ENCODE data around the gene VPS37D. TPM values are rescaled to one million over a fixed set of nuclear protein-coding genes. Genes with fewer than 3 reads are reported as not detected.
A peak's percentile ranks its signal among the peaks of the same experiment; 100 is the strongest.
"Not testable (repeated sequence)": the region's sequence is repeated elsewhere in the genome, so short reads cannot be mapped to it uniquely, and the experiment has no call there.

The VPS37D gene
- total and polyA plus RNA-seq, 5 donors, result 1.6 to 2.5 (median 2.1) TPM

DNA sequence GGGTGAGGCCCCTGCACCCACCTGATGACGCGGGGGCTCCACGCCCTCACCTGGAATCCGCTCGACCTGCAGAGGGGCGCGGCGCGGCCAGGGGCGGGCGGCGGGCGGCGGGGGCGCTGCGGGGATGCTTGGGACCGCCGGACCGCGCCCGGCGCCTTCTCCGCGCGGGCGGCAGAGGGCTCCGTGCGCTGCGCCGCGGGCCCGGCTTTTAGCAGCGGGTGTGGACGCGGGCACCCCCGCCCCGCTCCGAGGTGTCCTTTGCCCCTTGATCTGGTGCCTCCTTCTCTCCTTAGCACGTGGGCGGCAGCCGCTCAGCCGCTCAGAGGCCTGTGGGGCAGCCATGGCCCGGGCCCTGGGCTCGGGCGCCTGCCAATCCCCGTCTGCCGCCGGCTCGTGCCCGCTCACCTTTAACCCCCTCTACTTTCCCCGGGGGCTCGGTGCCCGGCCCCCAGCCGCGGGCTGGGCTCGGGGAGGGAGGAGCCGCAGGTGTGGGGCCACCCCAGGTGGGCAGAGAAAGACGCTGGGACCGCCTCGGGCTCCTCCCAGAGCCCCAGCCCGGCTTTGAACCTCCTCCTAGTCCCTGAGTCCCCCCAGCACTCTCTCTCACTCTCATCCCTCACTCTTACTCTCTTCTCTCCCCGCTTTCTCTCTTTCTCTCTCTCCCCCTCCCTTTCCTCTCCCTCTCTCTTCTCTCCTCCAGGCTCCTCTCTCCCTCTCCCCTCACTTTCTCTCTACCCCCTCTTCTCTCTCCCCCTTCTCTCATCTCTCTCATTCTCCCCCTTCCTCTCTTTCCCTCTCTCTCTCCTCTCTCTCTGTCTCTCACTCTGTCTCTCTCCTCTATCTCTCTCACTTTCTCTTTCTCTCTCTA lies 19.7 kb upstream of the VPS37D start:
- Histone ChIP-seq H3K9me3 (ENCODE audit: control insufficient read depth, low read length) (no peaks in the 10 kb centered on the region), H3K4me1 (ENCODE audit: control insufficient read depth, insufficient read depth, low read length) (no peaks in the 10 kb centered on the region), H3K27me3 (ENCODE audit: control insufficient read depth, insufficient read depth) (no peaks in the 10 kb centered on the region), H3K27ac (ENCODE audit: low read length) (no peak overlapping the region), H3K4me3 (ENCODE audit: low read length) (peak overlapping the region; percentile 60)
- intact Hi-C loops (cut with DNase I), result no loop called here
- peak; percentile 37 to 57 for ATAC-seq
- peak in 1 of 3 donors; percentile 18 for DNase-seq
- WGBS, result 1% methylated on average over 61 of the region's 62 CpGs

DNA sequence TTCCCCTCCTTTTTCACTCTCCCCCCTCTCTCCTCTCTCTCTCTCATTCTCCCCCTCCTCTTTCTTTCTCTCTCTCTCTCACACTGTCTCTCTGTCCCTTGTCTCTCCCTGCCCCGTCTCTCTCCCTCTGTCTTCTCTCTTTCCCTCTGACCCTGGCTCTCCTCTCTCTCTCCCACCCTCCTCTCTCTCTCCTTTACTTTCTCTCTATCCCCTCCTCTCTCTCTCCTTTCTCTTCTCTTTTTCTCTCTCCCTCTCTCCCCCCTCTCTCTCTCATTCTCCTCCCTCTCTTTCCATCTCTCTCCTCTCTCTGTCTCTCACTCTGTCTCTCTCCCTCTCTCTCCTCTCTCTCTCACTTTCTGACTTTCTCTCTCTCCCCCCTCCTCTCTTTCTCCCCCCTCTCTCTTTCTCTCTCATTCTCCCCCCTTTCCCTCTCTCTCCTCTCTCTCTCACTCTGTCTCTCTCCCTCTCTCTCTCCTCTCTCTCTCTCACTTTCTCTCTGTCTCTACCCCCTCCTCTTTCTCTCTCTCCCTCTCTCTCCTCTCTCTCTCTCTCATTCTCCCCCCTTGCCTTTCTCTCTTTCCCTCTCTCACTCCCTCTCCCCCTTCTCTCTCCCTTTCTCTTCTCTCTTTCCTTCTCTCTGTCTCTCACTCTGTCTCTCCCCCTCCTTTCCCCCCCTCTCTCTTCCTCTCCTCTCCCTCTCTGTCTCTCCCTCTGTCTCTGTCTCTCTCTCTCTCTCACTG lies 18.9 kb upstream of the VPS37D start:
- DNase-seq (no peak), ATAC-seq (no peak)
- 44% methylated on average over 1 of the region's 1 CpG for WGBS
- intact Hi-C loops (cut with DNase I), result no loop called here
- no peak overlapping the region for H3K4me3 ChIP-seq (ENCODE audit: low read length)
- H3K4me1 ChIP-seq (ENCODE audit: control insufficient read depth, insufficient read depth, low read length), result no peaks in the 10 kb centered on the region
- no peak overlapping the region for H3K27ac ChIP-seq (ENCODE audit: low read length)
- H3K27me3 ChIP-seq (ENCODE audit: control insufficient read depth, insufficient read depth), result no peaks in the 10 kb centered on the region
- no peaks in the 10 kb centered on the region for H3K9me3 ChIP-seq (ENCODE audit: control insufficient read depth, low read length)

DNA sequence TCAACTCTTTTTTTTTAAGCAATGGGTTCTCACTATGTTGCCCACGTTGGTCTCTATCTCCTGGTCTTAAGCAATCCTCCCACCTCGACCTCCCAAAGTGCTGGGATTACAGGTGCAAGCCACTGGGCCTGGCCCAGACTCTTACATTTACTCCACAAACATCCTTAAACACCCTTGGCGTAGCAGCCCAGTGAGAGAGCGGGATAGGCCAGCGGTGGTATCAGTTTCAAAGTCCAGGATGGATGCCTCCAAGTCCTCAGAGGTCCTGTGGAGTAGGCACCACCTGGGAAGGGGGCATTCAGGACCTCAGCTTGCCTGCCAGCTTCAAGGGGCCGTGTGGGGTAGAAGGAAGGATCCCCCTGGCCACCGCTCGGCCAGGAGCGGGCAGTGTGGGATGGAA lies 18.1 kb upstream of the VPS37D start:
- DNase-seq (no peak), ATAC-seq (no peak)
- intact Hi-C loops (cut with DNase I), result no loop called here
- no peak overlapping the region for H3K27ac ChIP-seq (ENCODE audit: low read length)
- H3K4me1 ChIP-seq (ENCODE audit: control insufficient read depth, insufficient read depth, low read length), result no peaks in the 10 kb centered on the region
- H3K27me3 ChIP-seq (ENCODE audit: control insufficient read depth, insufficient read depth), result no peaks in the 10 kb centered on the region
- 43% methylated on average over 9 of the region's 9 CpGs for WGBS
- no peaks in the 10 kb centered on the region for H3K9me3 ChIP-seq (ENCODE audit: control insufficient read depth, low read length)
- no peak overlapping the region for H3K4me3 ChIP-seq (ENCODE audit: low read length)

DNA sequence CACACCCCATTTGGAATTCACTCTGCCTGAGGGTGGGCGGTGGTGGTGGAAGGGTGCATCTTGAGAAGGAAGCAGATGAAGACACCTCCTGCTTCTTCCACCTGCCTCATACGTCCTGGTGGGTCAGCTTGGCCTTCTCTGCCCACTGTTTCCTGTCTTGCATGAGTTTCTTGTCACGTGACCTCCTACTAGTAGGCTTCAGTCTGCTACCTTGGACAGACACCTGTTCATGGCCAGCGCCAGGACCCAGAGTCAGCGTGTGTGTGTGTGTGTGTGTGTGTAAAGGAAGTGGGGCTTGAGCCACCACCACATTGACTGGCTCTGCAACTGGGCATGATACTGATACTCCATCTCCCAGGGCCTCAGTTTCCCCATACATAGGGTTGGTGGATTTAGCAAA lies 17.1 kb upstream of the VPS37D start:
- Histone ChIP-seq H3K27ac (ENCODE audit: low read length) (no peak overlapping the region), H3K4me1 (ENCODE audit: control insufficient read depth, insufficient read depth, low read length) (no peaks in the 10 kb centered on the region), H3K4me3 (ENCODE audit: low read length) (no peak overlapping the region), H3K27me3 (ENCODE audit: control insufficient read depth, insufficient read depth) (no peaks in the 10 kb centered on the region), H3K9me3 (ENCODE audit: control insufficient read depth, low read length) (no peaks in the 10 kb centered on the region)
- 62% methylated on average over 5 of the region's 5 CpGs for WGBS
- DNase-seq (no peak), ATAC-seq (no peak)
- intact Hi-C loops (cut with DNase I), result no loop called here

DNA sequence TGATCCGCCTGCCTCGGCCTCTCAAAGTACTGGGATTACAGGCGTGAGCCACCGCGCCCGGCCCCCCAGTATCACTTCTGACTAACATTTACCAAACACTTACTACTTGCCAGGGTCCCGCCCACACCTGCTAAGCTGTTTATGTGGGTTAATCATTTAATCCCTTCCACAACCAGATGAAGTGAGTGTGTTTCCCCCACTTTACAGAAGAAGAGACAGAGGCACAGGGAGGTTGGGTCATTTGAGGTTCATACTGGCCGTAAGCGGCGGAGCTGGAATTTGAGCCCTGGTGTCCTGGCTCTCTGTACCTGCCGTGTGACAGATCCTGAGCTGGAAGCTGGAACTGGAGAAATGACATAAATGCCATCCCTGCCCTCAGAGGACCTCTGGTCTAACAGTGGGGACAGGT lies 15.1 kb upstream of the VPS37D start:
- Histone ChIP-seq H3K4me1 (ENCODE audit: control insufficient read depth, insufficient read depth, low read length) (no peaks in the 10 kb centered on the region), H3K9me3 (ENCODE audit: control insufficient read depth, low read length) (no peaks in the 10 kb centered on the region), H3K4me3 (ENCODE audit: low read length) (no peak overlapping the region), H3K27ac (ENCODE audit: low read length) (no peak overlapping the region), H3K27me3 (ENCODE audit: control insufficient read depth, insufficient read depth) (no peaks in the 10 kb centered on the region)
- WGBS, result 84% methylated on average over 11 of the region's 11 CpGs
- intact Hi-C loops (cut with DNase I), result no loop called here
- ATAC-seq (no peak), DNase-seq (no peak)

DNA sequence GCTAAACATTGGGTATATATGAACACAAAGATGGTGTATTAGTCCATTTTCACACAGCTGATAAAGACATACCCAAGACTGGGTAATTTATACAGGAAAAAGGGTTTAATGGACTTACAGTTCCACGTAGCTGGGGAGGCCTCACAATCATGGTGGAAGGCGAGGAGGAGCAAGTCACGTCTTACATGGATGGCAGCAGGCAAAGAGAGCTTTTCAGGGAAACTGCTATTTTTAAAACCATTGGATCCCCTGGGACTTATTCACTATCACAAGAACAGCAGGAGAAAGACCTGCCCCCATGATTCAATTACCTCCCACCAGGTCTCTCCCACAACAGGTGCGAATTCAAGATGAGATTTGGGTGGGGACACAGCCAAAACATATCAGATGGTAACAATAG lies 12.3 kb upstream of the VPS37D start:
- WGBS, result 77% methylated on average over 4 of the region's 4 CpGs
- H3K4me1 ChIP-seq (ENCODE audit: control insufficient read depth, insufficient read depth, low read length); H3K4me3 ChIP-seq (ENCODE audit: low read length); H3K27me3 ChIP-seq (ENCODE audit: control insufficient read depth, insufficient read depth); DNase-seq; ATAC-seq; H3K9me3 ChIP-seq (ENCODE audit: control insufficient read depth, low read length); H3K27ac ChIP-seq (ENCODE audit: low read length); intact Hi-C loops (cut with DNase I): not testable (repeated sequence)

DNA sequence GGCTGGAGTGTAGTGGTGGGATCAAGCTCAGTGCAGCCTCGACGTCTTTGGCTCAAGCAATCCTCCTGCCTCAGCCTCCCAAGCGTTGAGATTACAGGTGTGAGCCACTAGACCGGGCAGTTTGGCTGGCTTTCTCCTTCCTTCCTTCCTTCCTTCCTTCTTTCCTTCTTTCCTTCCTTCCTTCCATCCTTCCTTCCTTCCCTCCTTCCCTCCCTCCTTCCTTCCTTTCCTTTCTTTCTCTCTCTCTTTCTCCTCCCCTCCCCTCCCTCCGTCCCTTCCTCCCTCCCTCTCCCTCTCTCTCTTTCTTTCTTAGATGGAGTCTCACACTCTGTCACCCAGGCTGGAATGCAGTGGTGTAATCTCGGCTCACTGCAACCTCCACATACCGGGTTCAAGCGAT lies 7.6 kb upstream of the VPS37D start:
- Histone ChIP-seq H3K9me3 (ENCODE audit: control insufficient read depth, low read length) (no peaks in the 10 kb centered on the region), H3K4me1 (ENCODE audit: control insufficient read depth, insufficient read depth, low read length) (no peaks in the 10 kb centered on the region), H3K27ac (ENCODE audit: low read length) (no peak overlapping the region), H3K27me3 (ENCODE audit: control insufficient read depth, insufficient read depth) (no peaks in the 10 kb centered on the region), H3K4me3 (ENCODE audit: low read length) (no peak overlapping the region)
- intact Hi-C loops (cut with DNase I), result loop anchor here in 2 of 4 donors (10.0 kb wide), 2 partner anchors 45 to 55 kb away; no protein-coding TSS in a partner anchor
- WGBS, result 70% methylated on average over 8 of the region's 8 CpGs
- no peak for ATAC-seq
- DNase-seq, result no peak

DNA sequence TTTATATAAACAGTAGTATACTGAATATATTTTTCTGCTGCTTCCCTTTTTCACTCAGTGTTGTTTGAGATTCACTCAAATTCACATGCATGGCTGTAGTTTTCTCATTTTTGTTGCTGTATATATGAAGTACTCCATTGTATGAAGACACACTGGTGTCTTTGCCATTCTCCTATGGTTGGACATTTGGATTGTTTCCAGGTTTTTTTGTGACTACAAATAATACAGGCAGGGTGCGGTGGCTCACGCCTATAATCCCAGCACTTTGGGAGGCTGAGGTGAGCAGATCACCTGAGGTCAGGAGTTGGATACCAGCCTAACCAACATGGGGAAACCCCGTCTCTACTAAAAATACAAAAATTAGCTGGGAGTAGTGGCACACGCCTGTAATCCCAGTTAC lies 7.0 kb upstream of the VPS37D start:
- not testable (repeated sequence) for H3K27me3 ChIP-seq (ENCODE audit: control insufficient read depth, insufficient read depth); DNase-seq; ATAC-seq; H3K9me3 ChIP-seq (ENCODE audit: control insufficient read depth, low read length); H3K27ac ChIP-seq (ENCODE audit: low read length); H3K4me3 ChIP-seq (ENCODE audit: low read length); H3K4me1 ChIP-seq (ENCODE audit: control insufficient read depth, insufficient read depth, low read length)
- 68% methylated on average over 4 of the region's 4 CpGs for WGBS
- intact Hi-C loops (cut with DNase I), result loop anchor here in 2 of 4 donors (10.0 kb wide), 2 partner anchors 46 to 56 kb away; no protein-coding TSS in a partner anchor

DNA sequence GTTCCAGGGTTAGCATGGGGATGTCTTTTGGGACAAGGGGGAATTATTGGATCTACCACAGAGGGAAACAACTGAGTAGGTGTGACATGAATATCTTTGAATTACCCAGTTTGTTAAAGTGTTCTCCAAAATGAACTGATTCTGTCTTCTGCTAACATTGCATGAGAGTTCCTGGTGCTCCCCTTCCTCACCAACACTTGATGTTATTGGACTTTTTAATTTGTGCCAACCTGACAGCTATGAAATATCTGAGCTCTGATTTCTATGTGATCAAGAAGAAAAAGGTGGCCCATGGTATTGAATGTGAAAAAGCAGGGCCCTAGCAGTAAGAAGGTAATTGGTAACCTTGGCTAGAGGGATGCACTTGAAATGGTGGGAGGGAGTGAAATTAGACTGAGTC lies 4.6 kb upstream of the VPS37D start:
- Histone ChIP-seq H3K27ac (ENCODE audit: low read length) (no peak overlapping the region), H3K9me3 (ENCODE audit: control insufficient read depth, low read length) (no peaks in the 10 kb centered on the region), H3K4me3 (ENCODE audit: low read length) (no peak overlapping the region), H3K27me3 (ENCODE audit: control insufficient read depth, insufficient read depth) (no peaks in the 10 kb centered on the region), H3K4me1 (ENCODE audit: control insufficient read depth, insufficient read depth, low read length) (no peaks in the 10 kb centered on the region)
- intact Hi-C loops (cut with DNase I), result loop anchor here in 2 of 4 donors (10.0 kb wide), 2 partner anchors 48 to 58 kb away; no protein-coding TSS in a partner anchor
- ATAC-seq, result no peak
- DNase-seq, result no peak

DNA sequence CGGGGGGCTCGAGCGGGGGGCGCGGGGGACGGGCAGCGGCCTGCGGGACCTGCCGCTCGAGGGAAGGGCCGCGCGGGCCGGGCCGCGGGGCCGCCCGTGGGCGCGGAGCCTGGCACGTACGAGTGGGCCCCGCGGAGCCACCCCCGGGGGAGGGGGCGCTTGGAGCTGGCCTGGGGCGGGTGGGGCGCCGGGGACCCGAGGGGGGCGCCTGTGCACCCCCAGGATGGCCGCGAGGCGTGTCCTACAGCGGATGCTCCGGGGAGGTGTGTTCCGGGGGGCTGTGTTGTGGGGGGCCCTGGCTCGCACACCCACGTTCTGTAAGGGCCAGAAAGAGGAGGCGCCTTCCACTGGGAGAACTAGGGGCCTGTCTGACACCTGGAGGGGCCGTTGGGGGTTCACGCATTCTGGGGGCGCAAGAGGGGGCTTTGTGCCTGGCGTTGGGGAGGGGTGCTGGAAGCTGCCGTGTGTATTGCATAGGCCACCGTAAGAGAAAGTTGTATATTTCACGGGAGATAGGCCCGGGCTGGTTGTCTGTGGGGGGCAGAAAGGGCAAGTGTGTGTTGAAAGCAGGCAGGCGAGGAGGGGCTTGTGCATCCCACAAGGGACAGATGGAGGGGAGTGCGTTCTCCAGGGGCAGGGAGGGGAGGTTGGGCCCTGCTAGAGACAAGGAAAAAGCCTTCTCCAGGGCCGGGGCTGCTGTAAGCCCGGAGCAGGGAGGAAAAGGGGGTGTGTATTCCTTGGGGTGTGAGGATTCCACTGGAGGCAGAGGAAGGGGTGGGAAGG lies 663 bp downstream of the VPS37D start:
- intact Hi-C loops (cut with DNase I), result loop anchor here in 2 of 4 donors (10.0 kb wide), 2 partner anchors 53 to 63 kb away; no protein-coding TSS in a partner anchor
- Histone ChIP-seq H3K4me3 (ENCODE audit: low read length) (peak overlapping the region; percentile 96), H3K9me3 (ENCODE audit: control insufficient read depth, low read length) (no peaks in the 10 kb centered on the region), H3K27me3 (ENCODE audit: control insufficient read depth, insufficient read depth) (no peaks in the 10 kb centered on the region), H3K27ac (ENCODE audit: low read length) (no peak overlapping the region), H3K4me1 (ENCODE audit: control insufficient read depth, insufficient read depth, low read length) (no peaks in the 10 kb centered on the region)
- peak in 2 of 3 donors; percentile 63 to 65 for DNase-seq
- WGBS, result 1% methylated on average over 52 of the region's 52 CpGs
- peak in 1 of 2 donors; percentile 1 for ATAC-seq
